ENCODE results near the gene FHL3. TPM values are rescaled to one million over a fixed set of nuclear protein-coding genes. Genes with fewer than 3 reads are reported as not detected.

FHL3 gene
- total and polyA plus RNA-seq, 9 of the 15 experiments (the other 6 are each of a cell fraction or from before 2014, with no cell fraction given): 6.1 to 144 (median 34.1) TPM

GRCh38 chr1:38003261-38004250 is 1.8 kb downstream of the FHL3 start (continued):
- TF ChIP-seq XRCC3 (IDR thresholded peaks at IDR 0.05) (no peak), ARID1B (IDR thresholded peaks at IDR 0.05) (no peak), ZNF436 (CRISPR knock-in tag; IDR thresholded peaks at IDR 0.05) (no peak), ZNF134 (CRISPR knock-in tag; conservative IDR thresholded peaks at IDR 0.05) (no peak), GATAD2A (IDR thresholded peaks at IDR 0.05) (no peak), NR2C2 (CRISPR knock-in tag; IDR thresholded peaks at IDR 0.05) (no peak), NR2C2 (tag; IDR thresholded peaks at IDR 0.05) (no peak), KDM5B (IDR thresholded peaks at IDR 0.05; ENCODE audit: insufficient replicate concordance, low read depth, low read length) (peak; percentile 21), NCOR1 (IDR thresholded peaks at IDR 0.05) (no peak), ZNF143 (CRISPR knock-in tag; IDR thresholded peaks at IDR 0.05) (no peak), GABPA (tag; conservative IDR thresholded peaks at IDR 0.05; ENCODE audit: low read depth) (no peak), DLX4 (CRISPR knock-in tag; IDR thresholded peaks at IDR 0.05) (no peak), ZHX1 (conservative IDR thresholded peaks at IDR 0.05; ENCODE audit: low read length) (no peak), ZNF79 (CRISPR knock-in tag; IDR thresholded peaks at IDR 0.05; ENCODE audit: low read depth) (no peak), CHCHD3 (CRISPR knock-in tag; IDR thresholded peaks at IDR 0.05) (no peak), ZNF511 (CRISPR knock-in tag; IDR thresholded peaks at IDR 0.05) (0 out of 2 replicates have a peak, but pooled peaks have one; percentile 71), JUN (IDR thresholded peaks at IDR 0.05; ENCODE audit: borderline replicate concordance, low read depth, low read length) (no peak), JUN (CRISPR knock-in tag; IDR thresholded peaks at IDR 0.05; ENCODE audit: borderline replicate concordance) (no peak), ATF3 (IDR thresholded peaks at IDR 0.05) (no peak), ATF3 (CRISPR knock-in tag; conservative IDR thresholded peaks at IDR 0.05) (no peak), RHOXF2B (CRISPR knock-in tag; conservative IDR thresholded peaks at IDR 0.05) (no peak), POLR2AphosphoS5 (IDR thresholded peaks at IDR 0.05; ENCODE audit: control insufficient read depth, insufficient read depth, low read depth, low read length) (no peak; the same call in none of the 2 replicates), HBP1 (CRISPR knock-in tag; IDR thresholded peaks at IDR 0.05) (no peak)
